Choroid plexus epithelial cell (primary cell): ENCODE results near the gene PRRT1B.
A peak's percentile ranks its signal among the peaks of the same experiment; 100 is the strongest.

ENCODE experiments used
- DNase-seq: peaks from one replicate; pipeline ENCODE4 v3.0.0-alpha.2; 2010; ENCODE audit warnings: low read depth
- H3K4me3 ChIP-seq: 2 replicates; pipeline ENCODE4 v1.5.1; 2011; ENCODE audit warnings: low read depth, mild to moderate bottlenecking, control low read depth, low read length, moderate library complexity
- CTCF ChIP-seq: conservative IDR thresholded peaks from 2 replicates; pipeline ENCODE4 v1.5.1; 2011; ENCODE audit warnings: low read depth, mild to moderate bottlenecking, control low read depth, inconsistent platforms, low read length, moderate library complexity

The PRRT1B gene

GRCh38 chr9:131528886-131529505 is 16.3 kb upstream of the PRRT1B start:
- TF ChIP-seq CTCF, result no peak
- H3K4me3 ChIP-seq, result no peak overlapping the region
- no peak for DNase-seq

- H3K4me3 ChIP-seq, result peak overlapping the region; percentile 85
- no peak for TF ChIP-seq CTCF
- no peak for DNase-seq
These were observed 15.5 kb upstream of the PRRT1B start for GRCh38 chr9:131529597-131530545.

GRCh38 chr9:131530546-131530919 is 14.8 kb upstream of the PRRT1B start:
- DNase-seq, result peak; percentile 41
- peak; percentile 37 for TF ChIP-seq CTCF
- peak overlapping the region; percentile 85 for H3K4me3 ChIP-seq

- no peak for TF ChIP-seq CTCF
- DNase-seq, result peak; percentile 82
- H3K4me3 ChIP-seq, result peak within 1 kb of the TSS; percentile 85
These were observed 14.1 kb upstream of the PRRT1B start, which contains the start of gene UCK1 for GRCh38 chr9:131530920-131531832. UCK1 (minus strand) TSS chr9:131531263; CDS start chr9:131531174, 89 bp downstream.

GRCh38 chr9:131534721-131535237 is 10.5 kb upstream of the PRRT1B start:
- DNase-seq, result no peak
- TF ChIP-seq CTCF, result no peak
- H3K4me3 ChIP-seq, result no peak overlapping the region

GRCh38 chr9:131537946-131538345 is 7.4 kb upstream of the PRRT1B start:
- no peak for TF ChIP-seq CTCF
- H3K4me3 ChIP-seq, result no peak overlapping the region
- no peak for DNase-seq
